Measurements from ENCODE around the gene AHCYL1.
A peak's percentile ranks its signal among the peaks of the same experiment; 100 is the strongest.
"Not testable (repeated sequence)": the region's sequence is repeated elsewhere in the genome, so short reads cannot be mapped to it uniquely, and the experiment has no call there.

The AHCYL1 gene

DNA sequence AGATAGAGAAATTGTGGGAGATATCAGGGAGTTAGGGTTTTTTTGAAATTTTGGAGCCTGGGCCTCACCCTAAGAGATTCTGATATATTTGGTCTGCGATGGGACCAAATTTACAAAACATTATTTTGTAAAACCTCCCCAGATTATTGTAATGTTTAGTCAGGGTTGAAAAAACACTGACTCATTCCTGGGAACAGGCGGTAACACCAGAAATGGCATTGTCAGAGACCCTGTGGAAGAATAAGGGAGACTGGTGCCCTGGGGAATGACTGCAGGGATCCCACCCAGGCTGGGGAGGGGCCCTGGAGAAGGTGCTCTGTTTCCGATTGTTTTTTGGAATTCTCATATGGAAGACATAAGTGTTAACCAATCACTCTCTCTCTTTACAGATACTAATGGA is 36.7 kb downstream of the AHCYL1 start:
- in situ Hi-C loops (cut with MboI; ENCODE audit: low pct_unique_long_range_greater_than_20kb, low sequenced_read_pairs, unreplicated experiment), result no loop called here
- TF ChIP-seq, protein P1, sequence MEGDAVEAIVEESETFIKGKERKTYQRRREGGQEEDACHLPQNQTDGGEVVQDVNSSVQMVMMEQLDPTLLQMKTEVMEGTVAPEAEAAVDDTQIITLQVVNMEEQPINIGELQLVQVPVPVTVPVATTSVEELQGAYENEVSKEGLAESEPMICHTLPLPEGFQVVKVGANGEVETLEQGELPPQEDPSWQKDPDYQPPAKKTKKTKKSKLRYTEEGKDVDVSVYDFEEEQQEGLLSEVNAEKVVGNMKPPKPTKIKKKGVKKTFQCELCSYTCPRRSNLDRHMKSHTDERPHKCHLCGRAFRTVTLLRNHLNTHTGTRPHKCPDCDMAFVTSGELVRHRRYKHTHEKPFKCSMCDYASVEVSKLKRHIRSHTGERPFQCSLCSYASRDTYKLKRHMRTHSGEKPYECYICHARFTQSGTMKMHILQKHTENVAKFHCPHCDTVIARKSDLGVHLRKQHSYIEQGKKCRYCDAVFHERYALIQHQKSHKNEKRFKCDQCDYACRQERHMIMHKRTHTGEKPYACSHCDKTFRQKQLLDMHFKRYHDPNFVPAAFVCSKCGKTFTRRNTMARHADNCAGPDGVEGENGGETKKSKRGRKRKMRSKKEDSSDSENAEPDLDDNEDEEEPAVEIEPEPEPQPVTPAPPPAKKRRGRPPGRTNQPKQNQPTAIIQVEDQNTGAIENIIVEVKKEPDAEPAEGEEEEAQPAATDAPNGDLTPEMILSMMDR (IDR thresholded peaks at IDR 0.05; ENCODE audit: extremely low read depth, insufficient read depth, missing control alignments), result no peak
- DNase-seq (ENCODE audit: low spot score), result no peak

DNA sequence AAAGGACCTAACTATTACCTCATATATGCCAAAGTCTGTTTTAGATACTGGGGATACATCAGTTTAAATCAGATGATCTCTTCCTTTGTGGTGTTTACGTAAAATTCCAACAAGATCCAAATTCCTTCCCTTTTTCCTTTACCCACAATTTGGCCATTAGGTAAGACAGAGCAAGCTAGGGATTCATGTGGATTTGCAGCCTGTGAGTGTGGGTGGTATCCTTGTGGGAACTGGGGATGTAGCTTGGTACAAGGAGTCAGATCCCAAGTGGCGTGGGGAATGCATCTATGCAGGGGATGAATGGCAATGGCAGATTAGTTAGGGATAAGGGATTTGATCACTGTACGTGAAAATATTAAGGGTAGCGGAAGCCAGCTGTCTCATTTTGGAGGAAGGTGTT is 40.0 kb downstream of the AHCYL1 start:
- no peak for DNase-seq (ENCODE audit: low spot score)
- TF ChIP-seq, protein P1 (IDR thresholded peaks at IDR 0.05; ENCODE audit: extremely low read depth, insufficient read depth, missing control alignments), result no peak
- in situ Hi-C loops (cut with MboI; ENCODE audit: low pct_unique_long_range_greater_than_20kb, low sequenced_read_pairs, unreplicated experiment), result no loop called here

DNA sequence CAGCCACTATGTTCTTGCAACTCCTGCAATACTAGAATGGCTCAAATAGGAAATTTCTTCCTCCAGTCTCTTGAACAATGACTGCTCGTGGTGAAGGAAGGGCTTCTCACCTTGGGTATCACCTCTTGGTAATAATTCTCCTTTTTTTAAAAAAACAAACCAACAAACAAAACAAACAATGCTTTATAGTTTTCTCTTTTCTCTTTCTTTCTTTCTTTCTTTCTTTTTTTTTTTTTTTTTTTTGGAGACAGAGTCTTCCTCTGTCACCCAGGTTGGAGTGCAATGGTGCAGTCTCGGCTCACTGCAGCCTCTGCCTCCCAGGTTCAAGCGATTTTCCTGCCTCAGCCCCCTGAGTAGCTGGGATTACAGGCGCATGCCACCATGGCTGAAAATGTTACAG is 46.1 kb downstream of the AHCYL1 start:
- DNase-seq (ENCODE audit: low spot score); in situ Hi-C loops (cut with MboI; ENCODE audit: low pct_unique_long_range_greater_than_20kb, low sequenced_read_pairs, unreplicated experiment): not testable (repeated sequence)

DNA sequence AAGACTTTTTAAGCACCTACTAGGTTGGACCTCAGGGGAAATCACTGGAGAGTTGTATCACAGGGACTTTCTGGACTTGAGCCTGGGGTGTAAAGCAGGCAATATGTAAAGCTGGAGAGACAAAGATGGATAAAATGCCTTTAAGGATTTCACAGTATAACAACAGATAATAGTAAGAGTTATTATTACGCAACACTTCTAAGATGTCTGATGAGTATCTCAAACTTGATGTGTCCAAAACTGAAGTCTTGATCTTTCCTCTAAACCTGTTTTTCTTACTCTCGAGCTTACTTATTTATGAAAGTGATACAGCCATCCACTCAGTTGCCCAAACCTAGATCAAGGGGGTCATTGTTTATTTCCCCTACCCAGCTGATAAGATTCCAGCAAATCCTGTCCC is 47.8 kb downstream of the AHCYL1 start:
- DNase-seq (ENCODE audit: low spot score), result no peak
- in situ Hi-C loops (cut with MboI; ENCODE audit: low pct_unique_long_range_greater_than_20kb, low sequenced_read_pairs, unreplicated experiment), result no loop called here
- TF ChIP-seq, protein P1 (IDR thresholded peaks at IDR 0.05; ENCODE audit: extremely low read depth, insufficient read depth, missing control alignments), result no peak

DNA sequence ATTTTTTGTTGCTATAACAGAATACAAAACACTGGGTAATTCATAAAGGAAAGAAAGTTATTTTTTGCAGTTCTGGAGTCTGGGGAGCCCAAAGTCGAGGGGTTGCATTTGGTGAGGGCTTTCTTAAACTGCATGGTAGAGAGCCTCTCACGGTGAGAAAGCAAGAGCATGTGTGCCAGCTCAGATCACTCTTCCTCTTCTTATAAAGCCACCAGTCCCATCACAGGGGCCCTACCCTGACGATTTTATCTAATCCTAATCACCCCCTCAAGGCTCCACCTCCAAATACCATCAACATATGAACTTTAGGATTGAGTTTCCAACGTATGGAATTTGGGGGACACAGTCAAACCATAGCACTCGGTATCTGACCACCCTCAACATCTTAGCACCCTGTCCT is 48.9 kb downstream of the AHCYL1 start:
- no peak for DNase-seq (ENCODE audit: low spot score)
- in situ Hi-C loops (cut with MboI; ENCODE audit: low pct_unique_long_range_greater_than_20kb, low sequenced_read_pairs, unreplicated experiment), result no loop called here
- TF ChIP-seq, protein P1 (IDR thresholded peaks at IDR 0.05; ENCODE audit: extremely low read depth, insufficient read depth, missing control alignments), result no peak

DNA sequence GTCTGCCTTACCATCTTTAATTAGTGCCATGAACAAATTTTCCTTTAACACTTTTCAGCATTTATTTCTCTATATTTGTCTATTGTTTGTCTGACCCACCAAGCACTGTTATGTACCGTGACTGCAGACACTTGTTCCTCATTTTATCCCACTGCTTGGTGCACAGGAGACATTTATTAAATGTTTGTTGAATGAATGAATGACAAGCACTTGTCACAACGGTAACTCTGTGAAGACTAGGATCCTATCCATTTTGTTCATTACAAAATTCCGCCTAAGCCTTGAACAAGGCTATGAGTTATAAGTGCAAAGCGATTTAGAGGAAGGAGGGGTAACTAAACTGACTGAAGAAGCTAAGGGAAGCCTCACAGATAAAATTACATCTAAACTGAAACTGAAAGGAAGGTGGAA is 49.5 kb downstream of the AHCYL1 start:
- TF ChIP-seq, protein P1 (IDR thresholded peaks at IDR 0.05; ENCODE audit: extremely low read depth, insufficient read depth, missing control alignments), result no peak
- no peak for DNase-seq (ENCODE audit: low spot score)
- in situ Hi-C loops (cut with MboI; ENCODE audit: low pct_unique_long_range_greater_than_20kb, low sequenced_read_pairs, unreplicated experiment), result no loop called here

DNA sequence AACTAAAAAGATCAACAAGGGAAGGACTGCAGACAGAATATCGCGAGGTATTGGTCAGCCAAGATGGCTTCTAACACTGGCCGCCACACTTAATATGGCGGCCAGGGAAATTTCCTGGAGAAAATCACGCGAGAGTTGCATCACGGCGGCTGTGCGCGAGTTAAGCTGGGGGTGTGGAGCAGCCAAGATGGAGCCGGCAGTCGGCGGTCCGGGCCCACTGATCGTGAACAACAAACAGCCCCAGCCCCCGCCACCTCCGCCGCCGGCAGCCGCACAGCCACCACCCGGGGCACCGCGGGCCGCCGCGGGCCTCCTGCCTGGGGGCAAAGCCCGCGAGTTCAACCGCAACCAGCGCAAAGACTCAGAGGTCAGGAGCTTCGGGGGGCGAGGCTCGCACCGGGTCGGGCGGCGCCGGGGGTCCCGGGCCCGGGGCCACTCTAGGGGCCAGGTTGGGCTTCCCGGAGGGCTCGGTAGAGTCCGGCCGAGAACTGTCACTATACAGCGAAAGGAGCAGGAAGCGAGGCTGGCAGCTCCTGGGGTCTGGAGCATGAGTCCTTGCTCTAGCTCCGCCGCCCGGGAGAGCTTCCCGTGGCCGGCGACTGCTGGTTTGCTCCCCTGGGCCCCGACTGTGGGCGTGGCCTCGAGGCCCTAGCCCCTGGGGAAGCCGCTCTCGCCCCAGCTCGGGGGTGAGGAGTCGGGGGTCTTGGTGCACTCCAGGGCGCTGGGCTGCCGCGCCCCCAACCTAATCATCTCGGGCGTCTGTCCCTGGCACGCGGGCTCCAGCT is 50.1 kb downstream of the AHCYL1 start, which contains the start of gene STRIP1:
STRIP1 (plus strand) TSS at position 174 of the 785 bp plus-strand sequence; CDS start at position 188, 14 bp downstream.
- TF ChIP-seq, protein P1 (IDR thresholded peaks at IDR 0.05; ENCODE audit: extremely low read depth, insufficient read depth, missing control alignments), result no peak
- peak; percentile 91 for DNase-seq (ENCODE audit: low spot score)
- in situ Hi-C loops (cut with MboI; ENCODE audit: low pct_unique_long_range_greater_than_20kb, low sequenced_read_pairs, unreplicated experiment), result no loop called here

Data from GM13977 (cell line).